Measurements from ENCODE around the gene SLC38A9. TPM values are rescaled to one million over a fixed set of nuclear protein-coding genes. Genes with fewer than 3 reads are reported as not detected.

Gene SLC38A9
- polyA plus RNA-seq, 2 of the 4 experiments (the other 2 are of a cell fraction) = 22.8 to 37.3 TPM

GRCh38 chr5:55621229-55621628 lies 90.9 kb downstream of the SLC38A9 start:
- no peak for ATAC-seq
- DNase-seq (ENCODE audit: low read depth in 1 of 2, low spot score in 1 of 2) = no peak
- no peak for TF ChIP-seq ZSCAN20 (CRISPR knock-in tag; IDR thresholded peaks at IDR 0.05)
- TF ChIP-seq PHF8 (IDR thresholded peaks at IDR 0.05; ENCODE audit: borderline replicate concordance, low read depth) = no peak
- TF ChIP-seq ATOH8 (CRISPR knock-in tag; IDR thresholded peaks at IDR 0.05; ENCODE audit: low read depth) = no peak
- no peak for TF ChIP-seq HOXB5 (CRISPR knock-in tag; IDR thresholded peaks at IDR 0.05)
- TF ChIP-seq EHF (CRISPR knock-in tag; IDR thresholded peaks at IDR 0.05) = no peak
- TF ChIP-seq HDAC2 (IDR thresholded peaks at IDR 0.05) = no peak
- no peak for TF ChIP-seq TFCP2L1 (CRISPR knock-in tag; IDR thresholded peaks at IDR 0.05)
- no peak for TF ChIP-seq JUN (IDR thresholded peaks at IDR 0.05)
- no peak for TF ChIP-seq GATA3 (IDR thresholded peaks at IDR 0.05; ENCODE audit: borderline replicate concordance)
- no peak for TF ChIP-seq EHMT2 (IDR thresholded peaks at IDR 0.05; ENCODE audit: low read depth)
- TF ChIP-seq MAZ (IDR thresholded peaks at IDR 0.05; ENCODE audit: borderline replicate concordance, low read depth, low read length) = no peak
- FAIRE-seq = no peak
- 0 out of 3 replicates have a peak, but pooled peaks cover 6% of the 10 kb centered on the region for H3K4me1 ChIP-seq
- no peak overlapping the region for H3K4me2 ChIP-seq
- H3K4me3 ChIP-seq = no peak overlapping the region
- ChIA-PET POLR2A (no interaction called here), CTCF (interaction anchor here (1.0 to 1.3 kb wide), 2 partner anchors 8 to 71 kb away, joined by 3 to 4 read pairs; no protein-coding TSS in a partner anchor)
- H3K27ac ChIP-seq = no peak overlapping the region
- 51% methylated on average over 3 of the region's 3 CpGs for WGBS (ENCODE audit: missing lambda C conversion rate)
- H3K9me3 ChIP-seq = no peaks in the 10 kb centered on the region

DNA sequence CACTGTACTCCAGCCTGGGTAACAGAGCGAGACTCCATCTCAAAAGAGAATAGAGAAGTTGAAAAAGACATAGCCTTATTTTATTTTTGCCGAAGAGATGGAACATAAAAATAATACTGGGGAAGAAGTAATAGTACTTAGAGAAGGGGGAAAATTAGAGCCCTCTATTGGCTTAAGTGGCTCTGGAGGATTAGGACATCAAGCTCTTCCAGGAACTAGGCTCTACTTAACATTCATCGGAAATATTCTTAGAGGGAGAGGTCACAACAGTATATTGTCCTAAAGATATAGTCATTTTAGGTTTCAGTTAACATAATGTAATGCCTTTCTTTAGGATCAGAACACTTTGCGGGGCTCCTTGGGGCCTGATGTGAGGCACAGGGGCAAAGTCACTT lies 91.4 kb downstream of the SLC38A9 start:
- H3K27ac ChIP-seq = no peak overlapping the region
- no peaks in the 10 kb centered on the region for H3K9me3 ChIP-seq
- 96% methylated on average over 4 of the region's 4 CpGs for WGBS (ENCODE audit: missing lambda C conversion rate)
- TF ChIP-seq ZNF302 (CRISPR knock-in tag; IDR thresholded peaks at IDR 0.05) (no peak), RFX5 (IDR thresholded peaks at IDR 0.05) (no peak), HOXA7 (CRISPR knock-in tag; IDR thresholded peaks at IDR 0.05) (no peak)
- FAIRE-seq (no peak), ATAC-seq (no peak), DNase-seq (ENCODE audit: low read depth in 1 of 2, low spot score in 1 of 2) (no peak)
- CTCF ChIA-PET = interaction anchor here (1.0 to 1.3 kb wide), 2 partner anchors 9 to 71 kb away, joined by 3 to 4 read pairs; no protein-coding TSS in a partner anchor
- POLR2A ChIA-PET = no interaction called here
- H3K4me1 ChIP-seq = 0 out of 3 replicates have a peak, but pooled peaks cover 6% of the 10 kb centered on the region
- no peak overlapping the region for H3K4me2 ChIP-seq
- no peak overlapping the region for H3K4me3 ChIP-seq

DNA sequence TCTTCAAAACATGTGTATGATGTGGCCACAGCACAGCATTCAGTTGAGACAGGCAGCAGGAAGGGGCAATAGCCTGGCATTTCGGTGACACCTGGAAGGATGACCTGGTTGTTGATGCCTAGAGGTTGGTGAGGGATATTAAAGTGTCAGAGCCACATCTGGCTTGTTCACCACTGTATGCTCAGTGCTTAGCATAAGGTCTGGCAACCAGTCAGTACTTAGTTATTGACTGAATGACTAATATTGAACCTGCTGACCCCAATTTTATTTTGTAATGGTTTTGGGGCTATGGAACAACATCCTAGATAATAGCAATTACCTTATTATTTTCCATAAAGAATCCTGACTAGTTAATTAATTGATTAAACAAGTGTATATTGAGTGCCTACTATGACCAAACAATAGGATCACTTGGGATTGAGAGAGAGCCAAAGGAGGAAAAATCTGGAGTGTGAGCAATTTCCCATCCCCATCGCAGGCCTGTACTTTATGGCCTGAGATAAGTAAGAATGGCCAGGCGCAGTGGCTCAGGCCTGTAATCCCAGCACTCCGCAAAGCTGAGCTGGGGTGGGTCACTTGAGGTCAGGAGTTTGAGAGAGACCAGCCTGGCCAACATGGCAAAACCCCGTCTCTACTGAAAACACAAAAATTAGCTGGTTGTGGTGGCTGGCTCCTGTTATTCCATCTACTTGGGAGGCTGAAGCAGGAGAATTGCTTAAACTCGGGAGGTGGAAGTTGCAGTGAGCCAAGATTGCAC lies 91.9 kb downstream of the SLC38A9 start:
- Histone ChIP-seq H3K27ac (no peak overlapping the region), H3K4me2 (no peak overlapping the region), H3K4me1 (0 out of 3 replicates have a peak, but pooled peaks cover 6% of the 10 kb centered on the region), H3K9me3 (no peaks in the 10 kb centered on the region), H3K4me3 (no peak overlapping the region)
- ATAC-seq (no peak), DNase-seq (ENCODE audit: low read depth in 1 of 2, low spot score in 1 of 2) (no peak), FAIRE-seq (no peak)
- POLR2A ChIA-PET = no interaction called here
- CTCF ChIA-PET = interaction anchor here (1.0 to 1.3 kb wide), 2 partner anchors 9 to 72 kb away, joined by 3 to 4 read pairs; no protein-coding TSS in a partner anchor
- TF ChIP-seq NPAS2 (CRISPR knock-in tag; IDR thresholded peaks at IDR 0.05; ENCODE audit: borderline replicate concordance) = no peak
- no peak for TF ChIP-seq CHD2 (IDR thresholded peaks at IDR 0.05; ENCODE audit: low read length, partially characterized antibody)
- 86% methylated on average over 6 of the region's 6 CpGs for WGBS (ENCODE audit: missing lambda C conversion rate)

GRCh38 chr5:55618318-55618717 lies 93.8 kb downstream of the SLC38A9 start:
- FAIRE-seq = no peak
- ATAC-seq = no peak
- 83% methylated on average over 5 of the region's 5 CpGs for WGBS (ENCODE audit: missing lambda C conversion rate)

More at GRCh38 chr5:55618318-55618717, 93.8 kb downstream of the SLC38A9 start:
- no peak for TF ChIP-seq ATOH8 (CRISPR knock-in tag; IDR thresholded peaks at IDR 0.05; ENCODE audit: low read depth)
- no peak for TF ChIP-seq KDM1A (IDR thresholded peaks at IDR 0.05; ENCODE audit: low read depth)
- TF ChIP-seq ESRRA (IDR thresholded peaks at IDR 0.05; ENCODE audit: borderline replicate concordance, low read length) = no peak
- TF ChIP-seq HOXB13 (CRISPR knock-in tag; IDR thresholded peaks at IDR 0.05; ENCODE audit: low read depth) = no peak
- TF ChIP-seq, protein P1, sequence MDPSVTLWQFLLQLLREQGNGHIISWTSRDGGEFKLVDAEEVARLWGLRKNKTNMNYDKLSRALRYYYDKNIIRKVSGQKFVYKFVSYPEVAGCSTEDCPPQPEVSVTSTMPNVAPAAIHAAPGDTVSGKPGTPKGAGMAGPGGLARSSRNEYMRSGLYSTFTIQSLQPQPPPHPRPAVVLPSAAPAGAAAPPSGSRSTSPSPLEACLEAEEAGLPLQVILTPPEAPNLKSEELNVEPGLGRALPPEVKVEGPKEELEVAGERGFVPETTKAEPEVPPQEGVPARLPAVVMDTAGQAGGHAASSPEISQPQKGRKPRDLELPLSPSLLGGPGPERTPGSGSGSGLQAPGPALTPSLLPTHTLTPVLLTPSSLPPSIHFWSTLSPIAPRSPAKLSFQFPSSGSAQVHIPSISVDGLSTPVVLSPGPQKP (IDR thresholded peaks at IDR 0.05; ENCODE audit: low read depth, low read length) = no peak
- TF ChIP-seq TFCP2L1 (CRISPR knock-in tag; IDR thresholded peaks at IDR 0.05) = no peak
- TF ChIP-seq MAZ (IDR thresholded peaks at IDR 0.05; ENCODE audit: borderline replicate concordance, low read depth, low read length) = no peak
- DNase-seq (ENCODE audit: low read depth in 1 of 2, low spot score in 1 of 2) = no peak
- Histone ChIP-seq H3K27ac (no peak overlapping the region), H3K9me3 (peaks cover 2% of the 10 kb centered on the region; the same call in 1 of the 3 replicates), H3K4me2 (no peak overlapping the region), H3K4me1 (0 out of 3 replicates have a peak, but pooled peaks cover 6% of the 10 kb centered on the region), H3K4me3 (no peak overlapping the region)
- ChIA-PET CTCF (interaction anchor here (0.9 to 1.1 kb wide), 2 partner anchors 9 to 73 kb away, joined by 3 to 5 read pairs; no protein-coding TSS in a partner anchor), POLR2A (no interaction called here)

Measured in A549 (cell line).